Measurements from ENCODE around the gene VNN1. TPM values are rescaled to one million over a fixed set of nuclear protein-coding genes. Genes with fewer than 3 reads are reported as not detected.
A peak's percentile ranks its signal among the peaks of the same experiment; 100 is the strongest.

Gene VNN1, protein sequence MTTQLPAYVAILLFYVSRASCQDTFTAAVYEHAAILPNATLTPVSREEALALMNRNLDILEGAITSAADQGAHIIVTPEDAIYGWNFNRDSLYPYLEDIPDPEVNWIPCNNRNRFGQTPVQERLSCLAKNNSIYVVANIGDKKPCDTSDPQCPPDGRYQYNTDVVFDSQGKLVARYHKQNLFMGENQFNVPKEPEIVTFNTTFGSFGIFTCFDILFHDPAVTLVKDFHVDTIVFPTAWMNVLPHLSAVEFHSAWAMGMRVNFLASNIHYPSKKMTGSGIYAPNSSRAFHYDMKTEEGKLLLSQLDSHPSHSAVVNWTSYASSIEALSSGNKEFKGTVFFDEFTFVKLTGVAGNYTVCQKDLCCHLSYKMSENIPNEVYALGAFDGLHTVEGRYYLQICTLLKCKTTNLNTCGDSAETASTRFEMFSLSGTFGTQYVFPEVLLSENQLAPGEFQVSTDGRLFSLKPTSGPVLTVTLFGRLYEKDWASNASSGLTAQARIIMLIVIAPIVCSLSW
- 1.4 TPM for total RNA-seq (ENCODE audit: insufficient read depth, low replicate concordance)

DNA sequence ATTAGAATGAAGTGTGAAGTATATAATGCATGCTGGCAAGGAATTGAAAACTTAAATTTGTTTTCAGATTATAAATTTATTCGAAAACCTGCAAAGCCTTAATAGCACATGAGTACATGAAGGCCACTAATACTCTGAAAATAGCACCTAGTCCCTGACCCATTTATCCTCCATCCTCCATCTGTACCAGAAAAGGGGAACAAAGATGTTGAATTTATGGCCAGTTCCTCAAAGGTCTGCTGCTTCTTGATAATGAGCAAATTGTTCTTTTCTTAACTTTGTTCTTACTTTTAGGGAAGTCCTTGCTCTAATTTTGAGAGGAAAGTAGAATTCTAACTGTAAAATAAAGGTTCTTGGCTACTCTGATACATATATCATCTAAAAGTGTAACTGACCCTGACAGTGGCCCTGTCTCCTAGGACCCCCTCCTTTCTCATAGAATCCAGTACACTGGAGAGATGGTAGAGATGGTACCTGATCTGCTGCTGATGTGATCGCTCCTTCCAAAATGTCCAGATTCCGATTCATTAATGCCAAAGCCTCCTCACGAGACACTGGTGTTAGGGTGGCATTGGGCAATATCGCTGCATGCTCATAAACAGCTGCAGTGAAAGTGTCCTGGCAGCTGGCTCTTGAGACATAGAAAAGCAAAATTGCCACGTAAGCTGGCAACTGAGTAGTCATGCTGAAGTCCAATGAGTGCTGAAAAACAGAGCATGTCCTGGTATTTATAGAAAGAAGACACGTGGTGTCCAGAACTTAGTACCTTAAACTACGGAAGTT, at the start of gene VNN1:
TSS of gene VNN1 (minus strand) at position 704 of the 783 bp plus-strand sequence. CDS start at position 684, 20 bp downstream.
- peak; percentile 22 for DNase-seq (ENCODE audit: low spot score)

DNA sequence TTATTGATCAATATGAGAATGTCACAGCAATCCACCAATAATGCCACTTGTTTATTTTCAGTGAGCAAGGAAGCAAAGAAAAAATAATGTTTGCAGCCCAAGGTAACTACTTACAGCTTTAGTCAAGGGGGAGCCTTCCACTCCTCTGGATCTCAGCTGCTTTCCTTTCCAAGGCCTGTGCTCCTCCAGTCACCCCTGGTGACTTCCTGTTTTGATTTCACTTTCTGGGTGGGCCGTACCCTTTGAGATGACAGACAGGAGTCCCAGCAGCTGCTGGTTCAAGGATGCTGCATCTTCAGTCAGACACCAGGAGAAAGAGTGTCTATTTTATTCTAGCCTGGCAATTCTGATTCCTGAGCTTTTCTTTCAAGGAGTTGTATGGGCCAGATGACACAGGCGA, 49.4 kb upstream of the VNN1 start:
- peak; percentile 5 for DNase-seq (ENCODE audit: low spot score)

DNA sequence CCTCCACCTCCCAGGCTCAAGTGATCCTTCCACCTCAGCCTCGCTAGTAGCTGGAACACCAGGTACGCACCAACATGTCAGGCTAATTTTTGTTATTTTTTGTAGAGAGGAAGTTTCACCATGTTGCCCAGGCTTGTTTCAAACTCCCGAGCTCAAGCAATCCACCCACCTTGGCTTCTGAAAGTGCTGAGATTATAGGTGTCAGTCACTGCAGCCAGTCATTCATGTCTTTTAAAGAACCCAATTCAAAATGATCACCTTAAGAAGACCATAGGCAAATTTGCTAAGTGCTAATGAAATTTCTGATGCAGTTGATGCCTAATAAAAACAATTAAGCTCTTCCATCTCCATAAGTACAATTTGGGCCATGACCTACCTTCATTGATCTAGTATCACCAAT, 46.4 kb upstream of the VNN1 start:
- no peak for DNase-seq (ENCODE audit: low spot score)

DNA sequence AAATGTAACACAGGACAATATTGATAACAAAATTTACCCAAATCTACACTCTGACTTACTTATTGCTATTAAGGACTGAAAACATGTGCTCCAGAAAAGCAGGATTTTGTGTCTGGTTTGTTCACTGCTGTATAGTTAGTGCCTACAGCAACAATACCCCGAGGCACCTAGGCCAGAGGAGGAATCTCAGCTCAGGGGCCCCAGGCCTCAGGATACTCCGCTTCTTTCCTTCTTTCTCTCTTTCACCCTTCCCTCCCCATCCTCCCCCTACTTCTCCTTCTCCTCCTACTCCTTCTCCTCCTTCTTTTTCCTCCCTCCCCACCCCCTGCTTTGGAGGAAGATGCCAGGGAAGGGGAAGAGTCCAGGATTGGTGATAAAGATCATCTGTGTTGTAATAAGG, 44.8 kb upstream of the VNN1 start:
- DNase-seq (ENCODE audit: low spot score): no peak

DNA sequence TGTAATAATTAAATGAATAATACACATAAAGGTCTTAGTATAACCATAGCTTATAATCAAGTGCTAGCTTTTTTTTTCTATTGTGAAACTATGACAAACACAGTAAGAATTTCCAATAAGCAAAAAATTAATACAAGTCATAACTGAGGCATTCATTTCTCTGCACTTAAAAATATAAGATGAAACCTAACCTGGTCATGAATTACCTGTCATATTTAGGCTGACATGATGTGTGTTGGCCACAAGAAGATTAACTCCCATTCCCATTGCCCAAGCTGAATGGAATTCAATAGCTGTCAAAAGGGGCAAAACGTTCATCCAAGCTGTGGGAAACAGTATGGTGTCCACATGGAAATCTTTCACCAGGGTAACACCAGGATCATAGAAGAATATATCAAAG, 38.4 kb upstream of the VNN1 start:
- no peak for DNase-seq (ENCODE audit: low spot score)

DNA sequence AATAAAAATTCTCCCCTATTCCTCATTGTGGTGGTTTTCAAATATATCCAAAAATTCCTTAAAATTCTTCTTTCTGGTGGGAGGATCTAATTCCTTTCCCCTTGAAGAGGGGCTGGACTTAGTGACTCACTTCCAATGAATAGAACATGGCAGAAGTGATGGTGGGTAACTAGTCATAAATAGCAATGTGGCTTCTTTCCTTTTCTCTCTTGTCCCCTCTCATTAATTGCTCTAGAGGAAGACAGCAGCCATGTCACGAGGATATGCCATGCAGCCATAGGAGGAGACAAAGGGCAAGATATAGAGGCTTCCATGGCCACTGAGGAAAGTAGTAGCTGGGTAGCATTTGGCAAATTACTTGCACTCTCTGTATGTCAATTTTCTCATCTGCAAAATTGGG, 38.0 kb upstream of the VNN1 start:
- no peak for DNase-seq (ENCODE audit: low spot score)

DNA sequence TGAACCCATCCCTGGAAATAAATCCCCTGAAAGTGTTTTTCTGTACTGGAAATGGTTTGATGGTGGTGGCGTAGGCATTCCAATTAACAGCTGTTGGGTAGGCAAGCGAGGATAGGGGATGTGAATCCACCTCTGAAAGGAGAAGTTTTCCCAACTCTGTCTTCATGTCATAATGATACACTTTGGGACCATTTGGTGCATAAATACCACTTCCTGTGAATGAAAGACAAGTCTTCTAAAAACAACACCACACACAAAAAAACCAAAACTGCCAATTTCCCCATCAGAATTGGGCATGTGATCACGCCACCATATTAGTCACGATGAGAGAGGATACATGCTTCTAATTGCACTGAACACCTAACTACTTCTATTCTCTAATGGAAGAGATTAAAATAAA, 37.5 kb upstream of the VNN1 start:
- DNase-seq (ENCODE audit: low spot score): no peak

DNA sequence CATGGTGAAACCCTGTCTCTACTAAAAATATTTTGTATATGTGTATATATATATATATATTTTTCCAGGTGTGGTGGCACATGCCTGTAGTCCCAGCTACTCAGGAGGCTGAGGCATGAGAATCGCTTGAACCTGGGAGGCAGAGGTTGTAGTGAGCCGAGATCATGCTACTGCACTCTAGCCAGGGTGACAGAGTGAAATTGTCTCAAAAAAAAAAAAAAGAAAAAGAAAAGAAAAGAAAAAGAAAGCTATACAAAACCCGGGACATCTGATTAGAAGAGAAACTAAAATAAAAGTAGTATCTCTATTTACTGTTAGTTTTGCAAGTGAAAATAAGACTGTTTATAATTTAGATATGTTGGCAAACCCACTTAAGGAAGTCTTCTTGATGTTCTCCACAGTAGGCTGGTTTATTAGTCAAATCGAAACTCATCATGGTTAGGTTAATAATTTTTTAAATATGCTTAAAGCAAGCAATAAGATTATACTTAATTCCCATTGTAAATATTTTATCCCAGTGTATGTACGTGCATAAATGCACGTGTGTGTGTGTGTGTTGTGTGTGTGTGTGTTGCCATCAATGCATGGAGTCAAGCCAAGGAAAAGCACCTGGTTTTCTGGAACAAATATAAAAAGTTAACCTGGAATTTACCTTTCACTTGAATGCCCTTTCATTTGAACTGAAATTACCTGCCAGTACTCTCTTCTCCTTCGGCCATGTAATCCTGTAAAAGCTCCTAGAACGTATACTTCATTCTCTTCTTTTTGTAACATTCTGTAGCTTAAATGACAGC, 36.8 kb upstream of the VNN1 start:
- no peak for DNase-seq (ENCODE audit: low spot score)

DNA sequence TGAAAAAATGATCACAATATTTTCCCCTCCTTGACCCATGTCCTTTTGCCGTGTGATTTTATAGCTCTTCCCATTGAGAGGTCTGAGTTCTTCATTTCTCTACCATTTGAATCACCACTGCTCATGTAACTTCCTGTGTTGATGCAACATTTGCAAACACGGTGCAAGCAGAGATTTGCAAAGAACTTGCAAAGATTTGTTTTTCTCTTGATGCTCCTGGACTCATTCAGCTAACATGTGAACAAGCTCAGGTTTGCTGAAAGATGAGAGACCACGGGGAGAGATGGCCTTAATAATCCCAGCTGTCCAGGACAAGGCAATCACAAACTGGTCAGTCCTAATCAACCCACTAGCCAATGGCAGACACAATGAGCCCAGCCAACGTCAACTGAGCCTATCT, 35.3 kb upstream of the VNN1 start:
- DNase-seq (ENCODE audit: low spot score): no peak

DNA sequence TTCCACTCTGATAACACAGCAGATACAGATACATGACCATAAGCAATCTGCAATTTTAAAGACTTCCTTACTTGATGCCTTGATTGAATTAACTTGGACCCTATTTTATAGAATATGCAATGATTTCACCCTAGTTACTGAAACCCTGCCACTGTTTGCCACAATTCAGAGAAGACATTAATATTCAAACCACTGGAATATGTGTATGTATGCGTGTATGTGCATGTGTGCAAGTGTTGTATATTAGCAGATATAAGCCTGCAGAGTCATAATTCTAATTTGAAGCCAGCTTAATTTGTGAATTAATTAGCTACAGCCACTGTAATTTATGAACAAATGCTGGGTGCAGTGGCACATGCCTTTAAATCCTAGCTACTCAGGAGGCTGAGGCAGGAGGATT, 34.6 kb upstream of the VNN1 start:
- no peak for DNase-seq (ENCODE audit: low spot score)

DNA sequence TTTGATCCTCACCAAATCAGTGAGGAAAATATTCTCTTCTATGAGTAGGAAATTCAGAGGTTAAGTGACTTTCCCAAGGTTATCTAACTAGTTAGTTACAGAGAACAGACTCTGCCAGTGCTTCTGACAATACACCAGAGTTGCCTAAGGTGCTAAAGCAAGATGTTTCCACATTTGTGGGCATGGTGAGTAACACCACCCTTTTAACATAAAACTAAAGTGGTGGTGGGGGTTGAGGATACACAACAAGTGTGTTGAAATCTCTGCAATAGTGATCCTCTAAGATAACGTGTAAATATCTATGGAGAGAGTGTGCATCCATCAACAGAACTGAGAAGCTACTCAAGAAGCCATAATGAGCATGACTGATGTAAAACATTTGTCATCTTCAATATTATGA, 32.2 kb upstream of the VNN1 start:
- no peak for DNase-seq (ENCODE audit: low spot score)

DNA sequence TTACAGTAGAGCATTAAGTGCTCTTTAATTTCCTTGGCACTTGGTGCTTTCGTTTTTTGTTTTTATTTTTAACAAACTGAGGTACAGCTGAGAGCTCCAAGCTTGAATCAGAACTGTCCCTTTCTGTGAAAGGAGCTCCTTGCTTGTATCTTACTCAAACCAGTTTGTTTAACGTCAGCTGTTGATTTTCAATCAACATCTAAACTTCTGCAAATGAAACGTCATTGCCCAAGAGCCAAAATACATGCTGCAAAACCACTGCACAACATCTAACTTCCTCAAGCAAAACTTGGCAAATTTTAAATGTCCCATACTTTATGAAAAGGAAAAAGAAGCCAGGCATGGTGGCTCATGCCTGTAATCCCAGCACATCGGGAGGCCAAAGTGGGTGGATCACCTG, 28.6 kb upstream of the VNN1 start:
- DNase-seq (ENCODE audit: low spot score): no peak

DNA sequence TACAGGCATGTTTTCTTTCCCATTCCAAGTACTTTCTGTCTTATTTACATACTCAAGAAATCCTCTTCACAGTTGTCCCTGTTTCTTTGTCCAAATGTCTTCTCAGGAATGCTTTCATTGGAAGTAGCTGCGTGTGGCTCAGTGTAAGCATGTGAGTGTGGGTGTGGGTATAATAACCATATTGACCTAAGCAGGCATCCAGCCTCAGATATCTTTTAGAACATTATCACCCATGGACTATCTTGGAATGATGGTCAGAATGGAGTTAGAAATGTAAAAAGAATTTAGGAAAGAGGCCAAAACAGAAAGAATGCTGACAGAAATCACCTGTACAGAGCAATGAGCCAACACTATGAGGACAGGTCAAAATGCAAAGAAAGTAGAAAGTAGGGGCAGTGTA, 27.4 kb upstream of the VNN1 start:
- no peak for DNase-seq (ENCODE audit: low spot score)

DNA sequence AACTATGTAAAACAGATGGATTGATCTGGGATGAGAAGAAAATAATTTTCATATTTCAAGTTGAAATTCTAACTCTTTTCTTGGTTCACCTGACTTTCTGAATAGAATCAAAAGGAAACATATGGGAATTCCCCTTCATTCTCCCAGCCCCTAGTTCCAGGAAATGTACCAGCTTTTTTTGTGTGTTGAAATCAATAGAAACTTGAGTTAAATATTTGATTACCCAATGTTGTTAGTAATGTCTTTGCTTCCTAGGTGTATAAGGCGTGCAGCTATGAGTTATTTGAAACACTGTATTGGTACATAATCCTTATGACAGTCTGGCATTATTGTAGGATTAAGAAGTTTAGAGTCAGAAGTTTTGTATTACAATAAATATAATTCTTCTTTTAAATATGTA, 22.4 kb upstream of the VNN1 start:
- no peak for DNase-seq (ENCODE audit: low spot score)

DNA sequence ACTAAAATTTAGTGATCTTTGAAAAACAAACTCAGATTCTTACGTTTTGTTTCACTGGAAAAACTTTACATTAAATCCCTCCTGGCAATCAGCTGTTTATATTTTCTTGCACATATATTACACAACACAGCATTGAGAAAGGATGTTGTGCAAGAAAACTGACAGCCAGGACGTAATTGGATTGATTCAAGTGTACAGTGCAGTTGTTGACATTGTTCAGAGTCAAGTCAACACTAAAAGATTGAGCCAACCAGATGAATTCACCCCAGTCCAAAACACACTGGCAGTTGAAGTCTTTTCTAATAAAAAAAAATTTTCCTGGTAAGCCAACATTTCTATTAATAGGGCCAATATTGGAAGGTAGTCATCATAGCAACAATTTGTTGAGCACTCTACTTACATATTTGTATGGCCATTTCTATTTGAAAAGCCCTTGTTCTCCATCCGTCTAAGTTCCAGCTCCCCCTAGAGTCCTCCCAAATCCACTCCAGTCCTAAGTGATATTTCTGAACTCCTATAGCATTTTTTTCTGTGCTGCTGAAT, 20.9 kb upstream of the VNN1 start:
- no peak for DNase-seq (ENCODE audit: low spot score)

DNA sequence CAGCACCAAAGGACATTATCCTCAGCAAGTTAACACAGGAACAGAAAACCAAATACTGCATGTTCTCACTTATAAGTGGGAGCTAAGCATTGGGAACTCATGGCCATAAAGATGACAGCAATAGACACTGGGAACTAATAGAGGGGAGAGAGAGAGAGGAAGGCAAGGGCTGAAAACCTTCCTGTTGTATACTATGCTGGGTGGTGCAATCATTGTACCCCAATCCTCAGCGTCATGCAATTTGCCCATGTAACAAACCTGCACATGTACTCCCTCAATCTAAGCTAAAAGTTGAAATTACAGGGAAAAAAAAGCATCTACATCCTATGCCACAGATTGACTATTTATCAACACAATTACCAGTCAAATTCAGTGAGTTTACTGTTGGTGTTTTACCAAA, 20.0 kb upstream of the VNN1 start:
- DNase-seq (ENCODE audit: low spot score): no peak

DNA sequence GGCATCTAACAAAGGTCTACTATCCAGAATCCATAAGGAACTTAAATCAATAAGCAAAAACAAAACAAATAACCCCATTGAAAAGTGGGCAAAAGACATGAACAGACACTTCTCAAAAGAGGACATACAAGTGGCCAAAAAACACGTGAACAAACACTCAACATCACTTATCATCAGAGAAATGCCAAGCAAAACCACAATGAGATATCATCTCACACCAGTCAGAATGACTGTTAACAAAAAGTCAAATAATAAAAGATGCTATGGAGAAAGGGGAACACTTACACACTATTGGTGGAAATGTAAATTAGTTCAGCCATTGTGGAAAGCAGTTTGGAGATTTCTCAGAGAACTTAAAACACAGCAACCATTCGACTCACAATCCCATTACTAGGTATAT, 19.4 kb upstream of the VNN1 start:
- DNase-seq (ENCODE audit: low spot score): no peak

DNA sequence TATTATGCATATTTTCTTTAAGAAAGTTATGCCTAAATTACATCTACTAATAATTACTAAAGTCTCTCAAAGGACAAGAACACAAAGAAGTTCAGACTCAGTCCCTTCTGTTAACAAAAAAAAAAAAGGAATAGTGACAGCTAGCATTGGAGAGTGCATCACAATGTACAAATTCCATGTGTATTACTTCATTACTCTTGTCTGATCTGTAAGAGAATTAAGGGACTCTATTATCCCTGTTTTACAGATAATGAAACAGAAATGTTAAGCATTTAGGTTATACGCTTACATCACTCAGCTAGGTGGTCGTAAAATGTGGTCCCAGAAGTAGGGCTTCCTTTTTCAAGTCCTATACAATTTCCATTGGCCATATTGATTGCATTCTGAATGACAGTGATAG, 17.2 kb upstream of the VNN1 start:
- DNase-seq (ENCODE audit: low spot score): no peak

DNA sequence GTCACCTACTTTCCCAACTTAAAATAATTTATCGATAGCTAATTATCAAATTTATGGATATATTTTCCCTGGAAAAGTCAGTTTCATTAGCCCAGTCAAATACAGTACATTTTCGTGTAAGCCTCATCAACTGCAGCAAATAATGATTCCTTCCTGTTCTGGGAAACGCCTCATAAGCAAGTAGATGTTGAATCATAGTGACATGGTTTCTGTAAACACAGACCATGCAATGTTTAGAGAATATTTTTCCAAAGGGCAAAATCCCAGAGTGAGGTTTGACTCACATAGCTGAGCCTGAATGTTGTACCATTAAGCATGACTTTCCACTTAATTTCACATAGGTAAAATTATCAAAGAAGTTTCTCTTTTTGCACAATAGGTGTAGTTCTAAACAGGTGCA, 16.7 kb upstream of the VNN1 start:
- no peak for DNase-seq (ENCODE audit: low spot score)

DNA sequence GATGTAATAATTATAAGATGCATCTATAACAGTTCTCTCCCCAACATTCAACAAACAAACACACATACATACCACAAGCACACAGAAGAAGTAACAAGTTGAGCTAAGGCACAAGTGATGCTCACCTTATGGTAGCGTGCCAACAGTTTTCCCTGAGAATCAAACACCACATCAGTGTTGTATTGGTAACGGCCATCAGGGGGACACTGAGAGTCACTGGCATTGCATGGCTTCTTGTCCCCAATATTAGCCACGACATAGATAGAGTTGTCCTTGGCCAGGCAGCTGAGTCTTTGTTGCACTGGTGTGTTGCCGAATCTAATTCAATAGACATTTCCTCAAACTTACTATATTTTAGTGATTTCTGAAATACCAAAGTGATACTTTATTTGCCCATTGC, 14.8 kb upstream of the VNN1 start:
- DNase-seq (ENCODE audit: low spot score): no peak

DNA sequence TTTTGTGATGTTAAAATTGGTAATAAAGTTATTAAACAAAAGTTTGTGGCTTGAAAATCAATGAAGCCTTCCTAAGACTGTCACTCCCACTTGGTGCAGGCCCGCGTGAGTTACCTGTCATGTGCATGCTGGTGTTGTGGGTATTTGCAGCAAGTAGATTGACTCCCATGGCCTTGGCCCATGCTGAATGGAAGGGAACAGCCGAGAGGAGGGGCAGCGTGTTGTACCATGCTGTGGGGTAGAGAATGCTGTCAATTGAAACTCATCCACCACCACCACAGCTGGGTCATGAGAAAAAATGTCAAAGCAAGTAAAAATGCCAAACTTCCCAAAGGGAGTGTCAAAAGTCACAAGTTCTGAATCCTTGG, 12.7 kb upstream of the VNN1 start:
- no peak for DNase-seq (ENCODE audit: low spot score)

All from umbilical cord (tissue), 2 donors.